D721Med (cell line): ENCODE measurements around the gene RASL10B.

Experiments
- DNase-seq: peaks from one replicate; pipeline ENCODE4 v3.0.0; 2011; ENCODE audit warnings: low spot score; ENCODE audit not compliant: insufficient read length
- FAIRE-seq: peaks from 2 replicates; lab custom pipeline; 2011; peaks lifted over from hg19 to GRCh38; lab: Jason Lieb, UNC
- CTCF ChIP-seq: IDR thresholded peaks from 2 replicates; pipeline ENCODE4 v1.5.1; 2012; ENCODE audit warnings: mild to moderate bottlenecking, control low read depth; ENCODE audit not compliant: insufficient read depth; ENCODE audit errors: missing control alignments

The RASL10B gene

GRCh38 chr17:35742496-35742895 lies 11.1 kb downstream of the RASL10B start:
- DNase-seq, result no peak
- FAIRE-seq, result no peak
- no peak for TF ChIP-seq CTCF

DNA sequence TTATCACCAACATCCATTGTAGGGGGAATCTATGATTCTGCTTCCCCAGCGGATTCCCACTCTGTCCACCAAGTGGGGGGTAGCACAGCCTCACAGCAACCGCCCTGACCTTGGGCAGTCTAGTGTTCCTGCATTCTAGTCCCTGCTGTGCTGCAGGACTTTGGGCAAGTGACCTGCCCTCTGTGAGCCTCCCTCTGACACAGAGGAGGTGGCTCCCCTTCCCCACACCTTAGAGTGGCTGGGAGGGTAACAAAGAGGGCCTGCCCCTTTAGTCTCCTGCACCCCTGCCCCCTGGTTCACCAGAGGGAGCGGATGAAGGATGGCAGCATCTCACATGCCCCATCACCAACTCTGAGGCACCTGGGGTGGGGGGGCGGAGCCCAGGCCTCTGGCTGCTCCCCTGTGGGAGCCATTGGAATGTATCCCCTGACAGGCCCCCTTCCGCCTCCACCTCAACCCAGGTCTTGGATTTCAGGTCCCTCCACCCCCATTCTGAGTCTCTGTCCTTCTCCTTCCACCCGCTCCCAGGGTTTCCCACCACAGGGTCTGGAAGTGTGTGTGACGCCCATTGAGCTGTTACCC lies 11.5 kb downstream of the RASL10B start:
- TF ChIP-seq CTCF, result no peak
- FAIRE-seq (no peak), DNase-seq (no peak)

DNA sequence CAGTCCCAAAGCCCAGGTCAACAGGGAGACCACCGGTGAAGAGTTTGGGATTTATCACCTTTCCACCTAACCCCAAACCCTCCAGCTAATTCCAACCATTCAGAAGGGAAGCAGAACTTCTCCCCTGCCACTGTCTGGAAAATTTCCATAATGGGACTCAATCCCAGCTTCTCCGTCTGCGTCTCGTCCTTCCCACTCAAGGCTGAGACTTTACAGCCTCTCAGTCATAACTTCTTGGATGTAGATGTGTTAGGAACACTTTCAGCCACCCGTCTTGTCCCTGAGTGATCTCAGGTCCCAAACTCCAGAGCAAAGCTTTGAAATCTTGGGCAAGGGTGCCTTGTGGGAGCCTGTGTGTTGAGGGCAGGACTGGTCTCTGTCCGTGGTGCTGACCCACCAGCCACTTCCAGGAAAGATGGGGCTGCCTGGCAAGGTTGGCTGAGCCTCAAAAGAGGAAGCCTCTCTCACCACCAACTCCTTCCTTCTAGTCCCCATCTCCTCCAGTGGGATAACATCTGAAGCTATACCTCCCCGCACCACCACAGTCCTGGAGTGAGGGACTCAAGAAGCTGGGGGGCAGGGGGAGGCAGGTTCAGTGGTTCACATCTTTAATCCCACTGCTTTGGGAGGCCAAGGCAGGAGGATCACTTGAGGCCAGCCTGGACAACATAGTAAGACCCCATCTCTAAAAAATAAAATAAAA lies 12.3 kb downstream of the RASL10B start:
- FAIRE-seq (no peak), DNase-seq (no peak)
- no peak for TF ChIP-seq CTCF

DNA sequence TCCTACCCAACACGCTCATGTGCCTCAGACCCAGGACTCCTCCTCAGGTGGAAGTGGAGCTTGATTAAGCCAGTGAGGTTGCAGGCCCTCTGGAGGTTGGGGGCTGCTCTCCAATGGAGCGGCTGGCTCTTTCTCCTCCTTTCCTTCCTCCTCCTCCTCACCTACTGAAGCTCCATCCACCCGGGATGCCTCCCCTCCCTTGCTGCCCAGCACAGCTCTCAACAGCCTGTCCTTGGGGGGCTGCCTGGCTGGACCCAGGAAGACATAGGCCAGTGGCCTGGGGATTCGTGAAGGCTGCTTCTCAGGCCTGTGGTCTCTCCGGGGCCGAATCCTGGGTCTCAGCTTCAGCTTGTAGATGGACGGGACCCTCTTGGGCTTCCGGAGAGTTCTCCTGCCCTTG lies 13.4 kb downstream of the RASL10B start:
- DNase-seq (no peak), FAIRE-seq (no peak)
- no peak for TF ChIP-seq CTCF

GRCh38 chr17:35745246-35745645 lies 13.8 kb downstream of the RASL10B start:
- FAIRE-seq (no peak), DNase-seq (no peak)
- TF ChIP-seq CTCF, result no peak

DNA sequence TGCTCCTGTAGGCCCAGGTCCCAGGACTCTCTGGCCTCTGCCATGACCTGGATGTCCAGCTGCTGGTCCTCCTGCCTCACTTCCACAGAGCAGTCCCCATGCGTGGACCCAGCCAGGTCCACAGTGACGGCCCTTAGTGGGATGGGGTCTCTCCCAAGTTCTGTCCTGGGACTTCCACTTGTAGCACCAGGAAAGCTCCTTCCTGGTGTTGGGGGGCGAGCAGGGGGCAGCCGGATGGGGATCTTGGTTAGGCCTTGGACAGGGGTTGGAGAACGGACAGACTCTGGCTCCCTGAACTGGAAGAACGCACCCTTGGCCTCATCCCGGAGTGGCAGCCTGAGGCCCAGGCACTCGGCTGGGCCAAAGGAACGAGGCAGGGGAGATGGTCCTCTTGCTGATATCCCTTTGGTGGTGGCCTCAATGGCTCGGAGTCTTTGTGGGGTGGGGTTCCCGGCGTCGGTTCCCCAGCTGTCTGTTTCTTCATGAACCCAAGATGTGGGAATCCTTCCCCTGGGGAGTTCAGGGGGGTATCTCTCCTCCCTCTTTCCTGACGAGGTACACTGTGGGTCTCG lies 14.4 kb downstream of the RASL10B start:
- DNase-seq (no peak), FAIRE-seq (no peak)

More for the DNA sequence above, 14.4 kb downstream of the RASL10B start:
- no peak for TF ChIP-seq CTCF
